CD4-positive, alpha-beta T cell treated with Interferon gamma for 1 hour (primary cell): ENCODE data around the gene RAPGEF4.
"Not testable (repeated sequence)": the region's sequence is repeated elsewhere in the genome, so short reads cannot be mapped to it uniquely, and the experiment has no call there.

ENCODE experiments used
- DNase-seq: peaks from one replicate; pipeline ENCODE4 v3.0.0-alpha.2; 2020

The RAPGEF4 gene

GRCh38 chr2:173017646-173018420 lies 282.2 kb downstream of the RAPGEF4 start:
- no peak for DNase-seq

- DNase-seq = no peak
Observed at GRCh38 chr2:173019755-173020154, 284.1 kb downstream of the RAPGEF4 start.

- DNase-seq = no peak
Observed at GRCh38 chr2:173021939-173022371, 286.3 kb downstream of the RAPGEF4 start.

- no peak for DNase-seq
Observed at GRCh38 chr2:173023718-173024117, 288.1 kb downstream of the RAPGEF4 start.

GRCh38 chr2:173026479-173026878 lies 290.8 kb downstream of the RAPGEF4 start:
- DNase-seq = no peak

GRCh38 chr2:173027181-173028128 lies 291.8 kb downstream of the RAPGEF4 start:
- peak; percentile 63 for DNase-seq

GRCh38 chr2:173028141-173028540 lies 292.5 kb downstream of the RAPGEF4 start:
- DNase-seq = no peak

- no peak for DNase-seq
Observed at GRCh38 chr2:173028671-173029070, 293.0 kb downstream of the RAPGEF4 start.

- DNase-seq = no peak
Observed at GRCh38 chr2:173030561-173031490, 295.2 kb downstream of the RAPGEF4 start.

GRCh38 chr2:173032032-173032431 lies 296.4 kb downstream of the RAPGEF4 start:
- no peak for DNase-seq

GRCh38 chr2:173033084-173033483 lies 297.4 kb downstream of the RAPGEF4 start:
- DNase-seq = no peak

- DNase-seq = no peak
Observed at GRCh38 chr2:173034143-173034542, 298.5 kb downstream of the RAPGEF4 start.

- no peak for DNase-seq
Observed at GRCh38 chr2:173037245-173038120, 301.8 kb downstream of the RAPGEF4 start.

- not testable (repeated sequence) for DNase-seq
Observed at GRCh38 chr2:173038257-173038656, 302.6 kb downstream of the RAPGEF4 start.

GRCh38 chr2:173040729-173041128 lies 305.1 kb downstream of the RAPGEF4 start:
- DNase-seq = no peak

GRCh38 chr2:173043476-173043875 lies 307.8 kb downstream of the RAPGEF4 start:
- peak; percentile 58 for DNase-seq

GRCh38 chr2:173043897-173044519 lies 308.4 kb downstream of the RAPGEF4 start:
- no peak for DNase-seq

GRCh38 chr2:173044686-173045085 lies 309.0 kb downstream of the RAPGEF4 start:
- no peak for DNase-seq

- DNase-seq = no peak
Observed at GRCh38 chr2:173045181-173045580, 309.5 kb downstream of the RAPGEF4 start.

GRCh38 chr2:173048522-173048896 lies 312.9 kb downstream of the RAPGEF4 start:
- no peak for DNase-seq
